Forelimb muscle (tissue), 1 donor: ENCODE data around the gene RPN1. TPM values are rescaled to one million over a fixed set of nuclear protein-coding genes. Genes with fewer than 3 reads are reported as not detected.
"Not testable (repeated sequence)": the region's sequence is repeated elsewhere in the genome, so short reads cannot be mapped to it uniquely, and the experiment has no call there.

Experiments used
- DNase-seq: peaks from one replicate; pipeline ENCODE4 v3.0.0-alpha.2; 2013; ENCODE audit warnings: low read depth
- polyA plus RNA-seq: library from polyadenylated mRNA; unstranded; fragments of 120-200 nt; gene quantifications from one replicate; pipeline ENCODE4 v1.2.1, GENCODE V29; 2013; ENCODE audit not compliant: insufficient read length

The RPN1 gene
- polyA plus RNA-seq, 1 donor = 91.6 TPM

- no peak for DNase-seq
These were observed 40.1 kb downstream of the RPN1 start for GRCh38 chr3:128610451-128611070.

- no peak for DNase-seq
These were observed 41.3 kb downstream of the RPN1 start for GRCh38 chr3:128609294-128609693.

- DNase-seq = no peak
These were observed 42.9 kb downstream of the RPN1 start for GRCh38 chr3:128607710-128608048.

DNA sequence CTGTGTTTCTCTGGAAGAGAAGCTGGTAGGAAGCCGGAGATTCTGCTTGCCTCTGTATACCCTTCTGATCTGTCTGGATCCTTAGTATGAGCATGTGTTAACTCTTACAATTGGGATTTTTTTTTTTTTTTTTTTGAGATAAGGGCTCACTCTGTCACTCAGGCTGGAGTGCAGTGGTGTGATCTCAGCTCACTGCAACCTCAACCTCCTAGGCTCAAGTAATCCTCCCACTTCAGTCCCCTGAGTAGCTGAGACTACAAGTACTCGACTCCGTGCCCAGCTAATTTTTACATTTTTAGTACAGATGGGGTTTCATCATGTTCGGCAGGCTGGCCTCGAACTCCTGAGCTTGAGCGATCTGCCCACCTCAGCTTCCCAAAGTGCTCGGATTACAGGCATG lies 44.5 kb downstream of the RPN1 start:
- no peak for DNase-seq

- no peak for DNase-seq
These were observed 45.2 kb downstream of the RPN1 start for GRCh38 chr3:128605091-128606046.

- no peak for DNase-seq
These were observed 46.5 kb downstream of the RPN1 start for GRCh38 chr3:128603811-128604775.

- no peak for DNase-seq
These were observed 47.3 kb downstream of the RPN1 start for GRCh38 chr3:128603313-128603712.

DNA sequence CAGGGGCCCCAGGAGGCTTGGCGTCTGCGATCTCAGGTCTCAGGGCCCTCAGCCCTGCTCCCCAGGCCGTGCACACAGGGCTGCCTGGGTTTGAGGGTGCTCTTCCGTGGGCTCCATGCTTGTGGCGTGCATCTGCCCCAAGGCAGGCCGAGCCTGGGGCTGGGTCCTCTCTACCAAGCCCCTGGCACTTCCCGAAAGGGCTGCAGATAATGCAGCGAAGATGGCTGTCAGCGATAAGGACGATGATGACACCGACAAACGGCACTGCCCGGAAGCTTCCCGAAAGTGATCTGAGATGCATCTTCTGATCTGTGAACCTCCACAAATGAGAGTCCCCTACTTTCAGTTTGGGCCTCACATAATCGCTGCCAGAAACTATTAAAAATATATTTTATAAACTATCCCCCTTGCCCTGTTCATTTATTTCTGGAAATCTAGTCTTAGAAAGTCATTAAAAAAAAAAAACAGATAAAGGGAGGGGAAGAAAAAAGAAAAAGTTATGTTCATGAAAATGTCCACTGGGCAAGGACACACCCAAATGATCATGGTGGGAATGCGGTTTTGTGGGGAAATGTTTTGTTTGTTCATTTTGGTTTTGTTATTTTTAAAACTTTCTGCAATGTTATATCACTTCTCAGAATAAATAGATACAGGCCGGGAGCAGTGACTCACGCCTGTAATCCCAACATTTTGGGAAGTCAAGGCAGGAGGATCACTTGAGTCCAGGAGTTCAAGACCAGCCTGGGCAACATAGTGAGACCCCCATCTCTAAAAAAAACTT lies 51.5 kb downstream of the RPN1 start:
- no peak for DNase-seq

DNA sequence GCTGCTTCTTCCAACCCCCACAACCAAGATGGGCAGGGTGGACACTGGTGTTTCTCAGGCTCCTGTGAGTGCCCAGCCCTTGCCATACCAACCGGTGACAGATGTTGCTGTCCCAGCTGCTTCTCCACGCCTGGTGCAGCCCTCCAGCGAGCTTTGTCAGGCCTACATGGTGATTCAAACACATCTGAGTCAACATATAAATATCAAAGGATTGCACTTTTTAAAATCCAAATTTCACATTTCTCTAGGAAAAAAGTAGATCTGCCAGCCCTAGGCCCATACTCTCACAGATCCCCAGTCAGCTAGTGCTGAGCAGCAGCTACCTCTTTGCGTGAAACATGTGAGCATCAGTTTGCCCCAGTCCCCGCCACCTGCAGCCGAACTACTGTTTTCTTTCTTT lies 52.7 kb downstream of the RPN1 start:
- no peak for DNase-seq

- DNase-seq = no peak
These were observed 57.8 kb downstream of the RPN1 start for GRCh38 chr3:128592864-128593263.

GRCh38 chr3:128591738-128592426 lies 58.7 kb downstream of the RPN1 start:
- no peak for DNase-seq

DNA sequence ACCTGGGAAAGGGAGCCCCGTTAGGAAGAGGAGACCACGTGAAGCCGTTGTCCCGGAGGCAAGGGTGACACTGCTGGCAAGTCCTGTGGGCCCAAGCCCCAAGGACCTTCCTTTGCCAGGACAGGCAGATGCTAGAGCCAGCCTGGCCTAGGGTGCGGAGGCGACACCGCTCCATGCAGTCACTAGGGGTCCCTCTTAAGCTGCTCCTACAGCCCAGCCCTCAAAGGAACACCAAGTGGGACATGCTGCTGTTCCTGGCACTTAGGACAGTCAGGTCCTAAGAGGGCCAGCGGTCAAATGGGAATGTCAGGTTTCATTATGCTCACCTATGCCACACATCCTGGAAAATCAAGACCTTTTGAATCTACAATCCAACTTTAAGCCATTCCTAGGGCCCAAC lies 59.7 kb downstream of the RPN1 start:
- DNase-seq = no peak

- not testable (repeated sequence) for DNase-seq
These were observed 60.6 kb downstream of the RPN1 start for GRCh38 chr3:128589985-128590384.

GRCh38 chr3:128588147-128588546 lies 62.5 kb downstream of the RPN1 start:
- no peak for DNase-seq

DNA sequence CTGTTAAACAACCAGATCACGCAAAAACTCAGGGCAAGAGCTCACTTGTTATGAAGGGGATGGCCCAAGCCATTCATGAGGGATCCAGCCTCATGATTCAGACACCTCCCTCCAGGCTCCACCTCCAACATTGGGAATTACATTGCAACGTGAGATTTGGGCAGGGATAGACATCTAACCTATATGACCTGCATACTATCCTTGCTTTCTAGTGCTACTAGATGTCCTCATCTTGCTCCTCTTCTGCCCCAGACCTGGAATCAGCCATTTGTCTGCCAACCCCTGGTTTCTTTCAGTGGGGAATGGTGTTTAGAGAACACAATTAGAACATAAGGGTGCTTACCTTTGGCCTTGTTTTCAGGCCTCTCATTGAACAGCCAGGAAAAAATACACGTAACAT lies 63.2 kb downstream of the RPN1 start:
- DNase-seq = no peak

- DNase-seq = not testable (repeated sequence)
These were observed 63.7 kb downstream of the RPN1 start for GRCh38 chr3:128586932-128587331.

- DNase-seq = not testable (repeated sequence)
These were observed 64.2 kb downstream of the RPN1 start for GRCh38 chr3:128586391-128586790.

DNA sequence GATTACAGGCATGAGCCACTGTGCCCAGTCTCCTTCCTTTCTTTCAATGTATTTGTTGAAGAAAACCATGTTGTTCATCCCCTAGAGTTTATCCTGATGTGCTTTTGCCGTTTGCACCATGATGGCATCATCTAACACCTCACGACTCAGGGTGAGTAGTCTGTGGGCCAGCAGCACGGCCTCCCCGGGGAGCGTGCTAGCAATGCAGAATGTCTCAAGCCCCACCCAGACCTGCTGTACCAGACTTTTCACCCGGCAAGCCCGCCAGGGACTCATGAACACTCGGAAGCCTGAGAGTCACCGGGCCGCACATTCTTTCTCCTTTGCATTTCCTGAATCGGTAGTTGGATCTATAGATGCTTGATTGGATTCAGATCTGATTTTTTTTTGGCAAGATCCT lies 64.6 kb downstream of the RPN1 start:
- no peak for DNase-seq

DNA sequence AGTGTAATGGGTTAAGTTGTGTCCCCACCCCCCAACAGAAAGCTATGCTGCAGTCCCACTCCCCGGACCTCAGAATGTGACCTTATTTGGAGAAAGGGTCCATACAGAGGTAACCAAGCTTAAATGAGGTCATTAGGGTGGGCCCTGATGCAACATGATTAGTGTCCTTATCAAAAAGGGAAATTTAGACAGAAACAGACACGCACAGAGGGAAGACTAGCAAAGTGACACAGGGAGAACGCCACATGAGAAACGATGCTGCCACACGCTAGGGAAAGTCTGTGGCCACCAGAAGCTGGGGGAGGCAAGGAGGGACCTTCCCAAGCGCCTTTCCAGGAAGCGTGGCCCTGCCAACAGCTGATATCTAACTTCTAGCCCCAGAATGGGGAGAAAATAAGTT lies 65.4 kb downstream of the RPN1 start:
- no peak for DNase-seq

DNA sequence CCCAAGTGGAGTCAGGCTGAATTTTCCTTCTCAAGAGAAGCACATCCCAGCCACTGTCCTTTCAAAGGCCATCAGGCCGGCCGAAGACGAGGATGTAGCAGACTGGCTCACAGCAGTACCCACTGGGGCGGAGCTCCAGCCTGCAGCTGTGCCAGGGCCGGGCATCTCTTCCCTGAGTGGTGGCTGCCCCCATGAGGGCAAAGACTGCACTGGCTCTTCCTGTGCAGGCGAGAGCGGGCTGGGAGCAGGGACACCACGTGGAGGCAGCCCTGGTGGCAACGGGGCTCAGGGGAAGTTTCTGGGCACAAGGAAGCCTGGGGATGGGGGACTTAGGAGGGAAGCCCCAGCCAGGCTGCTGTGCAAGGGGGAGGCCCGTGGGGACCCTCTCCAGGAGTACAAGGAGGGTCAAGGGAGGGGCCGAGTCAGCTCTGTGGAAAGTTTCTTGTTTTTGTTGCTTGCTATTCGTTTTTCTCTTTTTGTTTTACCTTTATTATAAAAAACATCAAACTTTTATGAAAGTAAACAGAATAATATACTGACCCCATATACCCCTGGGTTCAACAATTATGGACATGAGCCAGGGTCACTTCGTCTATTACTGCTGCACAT lies 66.1 kb downstream of the RPN1 start:
- no peak for DNase-seq
